Activated naive CD8-positive, alpha-beta T cell treated with anti-CD3 and anti-CD28 coated beads for 36 hours (primary cell): ENCODE results near the gene ABCB1. TPM values are rescaled to one million over a fixed set of nuclear protein-coding genes. Genes with fewer than 3 reads are reported as not detected.
A peak's percentile ranks its signal among the peaks of the same experiment; 100 is the strongest.

ENCODE experiments used
- DNase-seq: peaks from one replicate; pipeline ENCODE4 v3.0.0; 2021
- H3K27ac Mint-ChIP-seq: one replicate; pipeline ENCODE4 v1.8.0; 2022; ENCODE audit warnings: mild to moderate bottlenecking, moderate library complexity, mixed read lengths
- H3K27me3 Mint-ChIP-seq: one replicate; pipeline ENCODE4 v1.8.0; 2022; ENCODE audit warnings: mild to moderate bottlenecking, mixed read lengths
- H3K36me3 Mint-ChIP-seq: one replicate; pipeline ENCODE4 v1.8.0; 2021; ENCODE audit warnings: mild to moderate bottlenecking, mixed read lengths
- H3K4me1 Mint-ChIP-seq: one replicate; pipeline ENCODE4 v1.8.0; 2021; ENCODE audit warnings: mixed read lengths
- H3K4me3 Mint-ChIP-seq: one replicate; pipeline ENCODE4 v1.8.0; 2022; ENCODE audit warnings: mild to moderate bottlenecking, moderate library complexity, mixed read lengths
- H3K9me3 Mint-ChIP-seq: one replicate; pipeline ENCODE4 v1.8.0; 2022; ENCODE audit warnings: mixed read lengths
- total RNA-seq, 2 experiments: library from RNA; stranded (reverse); gene quantifications; one replicate each; pipeline ENCODE4 v1.2.3, GENCODE V29; 2021

Gene ABCB1
- total RNA-seq, result 10 to 100 TPM in 1 of 2 experiments, 1 to 10 TPM in 1; 9.5 to 15.3 TPM

GRCh38 chr7:87600130-87601124, at the start of gene ABCB1:
Gene ABCB1 (minus strand): TSS chr7:87600884. CDS start chr7:87600184, 700 bp downstream.
- Mint-ChIP-seq H3K4me1 (peaks cover 32% of the 10 kb centered on the region), H3K4me3 (peak within 1 kb of the TSS; percentile 82), H3K36me3 (no peaks in the 10 kb centered on the region), H3K27me3 (peaks cover 6% of the 10 kb centered on the region), H3K27ac (peak within 1 kb of the TSS; percentile 85), H3K9me3 (no peaks in the 10 kb centered on the region)
- peak; percentile 68 for DNase-seq

GRCh38 chr7:87648316-87648715, 47.6 kb upstream of the ABCB1 start:
- Mint-ChIP-seq H3K36me3 (no peaks in the 10 kb centered on the region), H3K27ac (no peak overlapping the region), H3K4me3 (no peak overlapping the region), H3K27me3 (peaks cover 8% of the 10 kb centered on the region), H3K4me1 (no peaks in the 10 kb centered on the region), H3K9me3 (no peaks in the 10 kb centered on the region)
- no peak for DNase-seq

- Mint-ChIP-seq H3K27ac (no peak overlapping the region), H3K27me3 (peaks cover 8% of the 10 kb centered on the region), H3K36me3 (no peaks in the 10 kb centered on the region), H3K9me3 (no peaks in the 10 kb centered on the region), H3K4me3 (no peak overlapping the region), H3K4me1 (no peaks in the 10 kb centered on the region)
- DNase-seq, result no peak
Measured at GRCh38 chr7:87645446-87645845, 44.8 kb upstream of the ABCB1 start.

GRCh38 chr7:87635921-87636320, 35.2 kb upstream of the ABCB1 start:
- Mint-ChIP-seq H3K4me3 (no peak overlapping the region), H3K36me3 (peaks cover 4% of the 10 kb centered on the region), H3K27ac (no peak overlapping the region), H3K4me1 (no peaks in the 10 kb centered on the region), H3K27me3 (no peaks in the 10 kb centered on the region), H3K9me3 (peaks cover 9% of the 10 kb centered on the region)
- no peak for DNase-seq

- Mint-ChIP-seq H3K9me3 (no peaks in the 10 kb centered on the region), H3K36me3 (no peaks in the 10 kb centered on the region), H3K27ac (no peak overlapping the region), H3K27me3 (peaks cover 13% of the 10 kb centered on the region), H3K4me1 (peaks cover 12% of the 10 kb centered on the region), H3K4me3 (peak overlapping the region; percentile 84)
- peak; percentile 24 for DNase-seq
Measured at GRCh38 chr7:87628780-87629569, 28.3 kb upstream of the ABCB1 start.

GRCh38 chr7:87627634-87627994, 26.9 kb upstream of the ABCB1 start:
- no peaks in the 10 kb centered on the region for H3K36me3 Mint-ChIP-seq
- no peak overlapping the region for H3K27ac Mint-ChIP-seq
- no peak for DNase-seq
- no peaks in the 10 kb centered on the region for H3K9me3 Mint-ChIP-seq
- peak overlapping the region; percentile 84 for H3K4me3 Mint-ChIP-seq
- H3K4me1 Mint-ChIP-seq, result peaks cover 12% of the 10 kb centered on the region
- peaks cover 13% of the 10 kb centered on the region for H3K27me3 Mint-ChIP-seq

- Mint-ChIP-seq H3K36me3 (no peaks in the 10 kb centered on the region), H3K27me3 (peaks cover 18% of the 10 kb centered on the region), H3K9me3 (no peaks in the 10 kb centered on the region), H3K4me1 (peaks cover 12% of the 10 kb centered on the region), H3K4me3 (no peak overlapping the region), H3K27ac (no peak overlapping the region)
- no peak for DNase-seq
Measured at GRCh38 chr7:87625101-87625500, 24.4 kb upstream of the ABCB1 start.

- DNase-seq, result no peak
- Mint-ChIP-seq H3K9me3 (no peaks in the 10 kb centered on the region), H3K27me3 (peaks cover 18% of the 10 kb centered on the region), H3K4me1 (peaks cover 12% of the 10 kb centered on the region), H3K27ac (no peak overlapping the region), H3K36me3 (no peaks in the 10 kb centered on the region), H3K4me3 (no peak overlapping the region)
Measured at GRCh38 chr7:87624628-87625027, 23.9 kb upstream of the ABCB1 start.

- Mint-ChIP-seq H3K9me3 (no peaks in the 10 kb centered on the region), H3K27ac (no peak overlapping the region), H3K27me3 (no peaks in the 10 kb centered on the region), H3K36me3 (no peaks in the 10 kb centered on the region), H3K4me3 (no peak overlapping the region), H3K4me1 (no peaks in the 10 kb centered on the region)
- DNase-seq, result no peak
Measured at GRCh38 chr7:87615197-87615596, 14.5 kb upstream of the ABCB1 start.

- Mint-ChIP-seq H3K27me3 (peaks cover 5% of the 10 kb centered on the region), H3K4me1 (no peaks in the 10 kb centered on the region), H3K4me3 (no peak overlapping the region), H3K9me3 (no peaks in the 10 kb centered on the region), H3K27ac (no peak overlapping the region), H3K36me3 (no peaks in the 10 kb centered on the region)
- no peak for DNase-seq
Measured at GRCh38 chr7:87609916-87610315, 9.2 kb upstream of the ABCB1 start.

GRCh38 chr7:87608431-87608830, 7.7 kb upstream of the ABCB1 start:
- H3K27ac Mint-ChIP-seq, result no peak overlapping the region
- no peaks in the 10 kb centered on the region for H3K9me3 Mint-ChIP-seq
- H3K4me1 Mint-ChIP-seq, result no peaks in the 10 kb centered on the region
- H3K36me3 Mint-ChIP-seq, result no peaks in the 10 kb centered on the region
- peaks cover 8% of the 10 kb centered on the region for H3K27me3 Mint-ChIP-seq
- no peak overlapping the region for H3K4me3 Mint-ChIP-seq
- no peak for DNase-seq

- no peak overlapping the region for H3K4me3 Mint-ChIP-seq
- DNase-seq, result no peak
- H3K36me3 Mint-ChIP-seq, result no peaks in the 10 kb centered on the region
- peaks cover 8% of the 10 kb centered on the region for H3K27me3 Mint-ChIP-seq
- peaks cover 9% of the 10 kb centered on the region for H3K4me1 Mint-ChIP-seq
- no peaks in the 10 kb centered on the region for H3K9me3 Mint-ChIP-seq
- no peak overlapping the region for H3K27ac Mint-ChIP-seq
Measured at GRCh38 chr7:87604264-87604663, 3.6 kb upstream of the ABCB1 start.

- DNase-seq, result peak; percentile 59
- Mint-ChIP-seq H3K4me3 (peak overlapping the region; percentile 82), H3K27me3 (peaks cover 3% of the 10 kb centered on the region)
Measured at GRCh38 chr7:87599336-87599735, 1.3 kb downstream of the ABCB1 start.

GRCh38 chr7:87598234-87599009, 2.3 kb downstream of the ABCB1 start:
- H3K27ac Mint-ChIP-seq, result peak overlapping the region; percentile 78

More at GRCh38 chr7:87599336-87599735, 1.3 kb downstream of the ABCB1 start:
- Mint-ChIP-seq H3K27ac (peak overlapping the region; percentile 79), H3K36me3 (no peaks in the 10 kb centered on the region), H3K4me1 (peaks cover 34% of the 10 kb centered on the region), H3K9me3 (no peaks in the 10 kb centered on the region)

More at GRCh38 chr7:87598234-87599009, 2.3 kb downstream of the ABCB1 start:
- no peaks in the 10 kb centered on the region for H3K9me3 Mint-ChIP-seq
- peaks cover 34% of the 10 kb centered on the region for H3K4me1 Mint-ChIP-seq
- no peaks in the 10 kb centered on the region for H3K36me3 Mint-ChIP-seq
- H3K4me3 Mint-ChIP-seq, result peak overlapping the region; percentile 77
- no peaks in the 10 kb centered on the region for H3K27me3 Mint-ChIP-seq
- no peak for DNase-seq
